Measurements from ENCODE around the gene PLIN1.
"Not testable (repeated sequence)": the region's sequence is repeated elsewhere in the genome, so short reads cannot be mapped to it uniquely, and the experiment has no call there.

The PLIN1 gene

GRCh38 chr15:89679212-89679611, at the start of gene PLIN1:
Gene PLIN1, minus strand, starts transcription at chr15:89679367. Its CDS starts 1,878 bp downstream, at chr15:89677489.
- DNase-seq: peak in 8 of 51 donors; percentile 9 to 52 (median 21)

- DNase-seq: no peak
Measured at GRCh38 chr15:89728254-89728653, 49.1 kb upstream of the PLIN1 start.

GRCh38 chr15:89725064-89725463, 45.9 kb upstream of the PLIN1 start:
- no peak for DNase-seq

GRCh38 chr15:89724621-89725020, 45.5 kb upstream of the PLIN1 start:
- no peak for DNase-seq

- no peak for DNase-seq
Measured at GRCh38 chr15:89723031-89723430, 43.9 kb upstream of the PLIN1 start.

- DNase-seq: no peak
Measured at GRCh38 chr15:89714775-89715174, 35.6 kb upstream of the PLIN1 start.

GRCh38 chr15:89707577-89707976, 28.4 kb upstream of the PLIN1 start:
- DNase-seq: no peak

GRCh38 chr15:89704411-89704810, 25.2 kb upstream of the PLIN1 start:
- DNase-seq: no peak

- DNase-seq: no peak
Measured at GRCh38 chr15:89695198-89695597, 16.0 kb upstream of the PLIN1 start.

- no peak for DNase-seq
Measured at GRCh38 chr15:89693696-89694095, 14.5 kb upstream of the PLIN1 start.

GRCh38 chr15:89693091-89693490, 13.9 kb upstream of the PLIN1 start:
- no peak for DNase-seq

GRCh38 chr15:89690276-89691218, 11.4 kb upstream of the PLIN1 start, which contains the start of the genes PEX11A and WDR93:
Gene PEX11A, minus strand, starts transcription at chr15:89690754. Its CDS starts 122 bp downstream, at chr15:89690632.
Gene WDR93, plus strand, starts transcription at chr15:89690811. Its CDS starts 10,936 bp downstream, at chr15:89701747.
- DNase-seq: peak in 39 of 51 donors; percentile 19 to 69 (median 45)

GRCh38 chr15:89689930-89690275, 10.7 kb upstream of the PLIN1 start:
- not testable (repeated sequence) for DNase-seq

- no peak for DNase-seq
Measured at GRCh38 chr15:89686522-89686921, 7.4 kb upstream of the PLIN1 start.

GRCh38 chr15:89685995-89686394, 6.8 kb upstream of the PLIN1 start:
- no peak for DNase-seq

GRCh38 chr15:89681146-89681545, 2.0 kb upstream of the PLIN1 start:
- DNase-seq: no peak

GRCh38 chr15:89680282-89680873, 1.2 kb upstream of the PLIN1 start:
- peak in 22 of 51 donors; percentile 6 to 69 (median 45) for DNase-seq

- DNase-seq: no peak
Measured at GRCh38 chr15:89677381-89677780, 1.8 kb downstream of the PLIN1 start.

GRCh38 chr15:89675606-89676005, 3.6 kb downstream of the PLIN1 start:
- DNase-seq: no peak

- DNase-seq: no peak
Measured at GRCh38 chr15:89674526-89674925, 4.6 kb downstream of the PLIN1 start.

GRCh38 chr15:89673165-89673512, 6.0 kb downstream of the PLIN1 start:
- DNase-seq: no peak
